Liver (tissue), 9 donors: ENCODE measurements around the gene SORL1. TPM values are rescaled to one million over a fixed set of nuclear protein-coding genes. Genes with fewer than 3 reads are reported as not detected.

Source experiments
- DNase-seq: peaks from one replicate; pipeline ENCODE4 v3.0.0-alpha.2; 2017; ENCODE audit warnings: low spot score
- H3K27ac ChIP-seq, 2 donors: one replicate each; pipeline ENCODE4 v1.7.0; 2013; ENCODE audit warnings: inconsistent platforms in 2 of 2, low read length in 2 of 2, control low read depth in 1 of 2, low read depth in 1 of 2, mild to moderate bottlenecking in 1 of 2
- H3K27me3 ChIP-seq, 4 donors: one replicate each; pipeline versions ENCODE4 v1.6.1 to v1.7.0; 2013; ENCODE audit warnings: low read length in 3 of 4, inconsistent platforms in 1 of 4, mild to moderate bottlenecking in 1 of 4, moderate library complexity in 1 of 4; ENCODE audit not compliant: control insufficient read depth in 4 of 4, insufficient read depth in 4 of 4
- H3K36me3 ChIP-seq, 4 donors: one replicate each; pipeline versions ENCODE4 v1.6.1 to v1.7.0; 2013; ENCODE audit warnings: low read length in 3 of 4, mild to moderate bottlenecking in 3 of 4, low read depth in 1 of 4, moderate library complexity in 1 of 4; ENCODE audit not compliant: control insufficient read depth in 4 of 4, insufficient read depth in 3 of 4
- H3K4me1 ChIP-seq, 4 donors: one replicate each; pipeline versions ENCODE4 v1.6.1 to v1.7.0; 2013; ENCODE audit warnings: low read length in 3 of 4, mild to moderate bottlenecking in 3 of 4, moderate library complexity in 1 of 4; ENCODE audit not compliant: control insufficient read depth in 4 of 4, insufficient read depth in 4 of 4
- H3K4me3 ChIP-seq, 3 donors: one replicate each; pipeline versions ENCODE4 v1.6.1 to v1.7.0; 2013; ENCODE audit warnings: low read length in 3 of 3, control low read depth in 1 of 3, low read depth in 1 of 3, mild to moderate bottlenecking in 1 of 3
- H3K9ac ChIP-seq, 2 donors: one replicate each; pipeline ENCODE4 v1.7.0; 2013; ENCODE audit warnings: low read length in 2 of 2, mild to moderate bottlenecking in 2 of 2, moderate library complexity in 2 of 2, control low read depth in 1 of 2, low read depth in 1 of 2
- H3K9me3 ChIP-seq, 4 donors: one replicate each; pipeline versions ENCODE4 v1.6.1 to v1.7.0; 2013; ENCODE audit warnings: low read length in 3 of 4; ENCODE audit not compliant: control insufficient read depth in 4 of 4
- EGR1 ChIP-seq, 2 donors: IDR thresholded peaks; 2 replicates each; pipeline ENCODE4 v1.6.1; 2016 to 2018; ENCODE audit warnings: antibody characterized with exemption in 2 of 2, low read depth in 2 of 2
- FOXA1 ChIP-seq: IDR thresholded peaks from 2 replicates; pipeline ENCODE4 v1.6.1; 2016; ENCODE audit warnings: antibody characterized with exemption
- FOXA2 ChIP-seq: IDR thresholded peaks from 2 replicates; pipeline ENCODE4 v1.6.1; 2016; ENCODE audit warnings: antibody characterized with exemption
- GABPA ChIP-seq, 2 donors: IDR thresholded peaks in 1 of 2; conservative IDR thresholded peaks in 1 of 2; 2 replicates each; pipeline ENCODE4 v1.6.1; 2016; ENCODE audit warnings: antibody characterized with exemption in 2 of 2, mild to moderate bottlenecking in 1 of 2, moderate library complexity in 1 of 2
- HNF4A ChIP-seq, 2 donors: conservative IDR thresholded peaks; 2 replicates each; pipeline ENCODE4 v1.6.1; 2016; ENCODE audit warnings: antibody characterized with exemption in 2 of 2, mild to moderate bottlenecking in 2 of 2
- HNF4G ChIP-seq: IDR thresholded peaks from 2 replicates; pipeline ENCODE4 v1.6.1; 2016; ENCODE audit warnings: antibody characterized with exemption
- JUND ChIP-seq, 2 donors: IDR thresholded peaks; 2 replicates each; pipeline ENCODE4 v1.6.1; 2016; ENCODE audit warnings: antibody characterized with exemption in 2 of 2
- NR2F2 ChIP-seq: IDR thresholded peaks from 2 replicates; pipeline ENCODE4 v1.6.1; 2016; ENCODE audit warnings: antibody characterized with exemption
- RAD21 ChIP-seq, 2 donors: IDR thresholded peaks; 2 replicates each; pipeline ENCODE4 v1.6.1; 2016; ENCODE audit warnings: antibody characterized with exemption in 2 of 2, mild to moderate bottlenecking in 2 of 2
- RXRA ChIP-seq, 2 donors: IDR thresholded peaks; 2 replicates each; pipeline ENCODE4 v1.6.1; 2017 to 2018; ENCODE audit warnings: antibody characterized with exemption in 2 of 2, mild to moderate bottlenecking in 1 of 2
- SP1 ChIP-seq: IDR thresholded peaks from 2 replicates; pipeline ENCODE4 v1.6.1; 2018; ENCODE audit warnings: antibody characterized with exemption, mild to moderate bottlenecking
- TAF1 ChIP-seq: conservative IDR thresholded peaks from 2 replicates; pipeline ENCODE4 v1.6.1; 2016; ENCODE audit warnings: antibody characterized with exemption, mild to moderate bottlenecking
- YY1 ChIP-seq: IDR thresholded peaks from 2 replicates; pipeline ENCODE4 v1.6.1; 2016; ENCODE audit warnings: antibody characterized with exemption, mild to moderate bottlenecking
- WGBS: extraction: QIAGEN DNeasy Blood & Tissue Kit; methylation state at CpG from one replicate; pipeline ENCODE4 v1.1.7; 2013; 5-methylcytosine and 5-hydroxymethylcytosine counted together
- polyA plus RNA-seq, 2 donors: library from polyadenylated mRNA; stranded (reverse) in 1 of 2; unstranded in 1 of 2; fragments of 200-250 nt in 1 of 2; fragments of >200 nt in 1 of 2; fragmentation: Nextera tagmentation in 1 of 2; extraction: Ambion mirVana in 1 of 2; gene quantifications; one replicate each; pipeline versions ENCODE4 v1.2.1 to v1.2.3, GENCODE V29; 2013 to 2015
- total RNA-seq, 2 donors: library from RNA; depleted of rRNA; stranded (reverse); fragments of >200 nt; gene quantifications; one replicate each; pipeline ENCODE4 v1.2.3, GENCODE V29; 2014
- TF ChIP-seq, protein P1 (sequence below): IDR thresholded peaks from 2 replicates; pipeline ENCODE4 v1.6.1; 2016; ENCODE audit warnings: antibody characterized with exemption
- TF ChIP-seq, protein P2 (sequence below): IDR thresholded peaks from 2 replicates; pipeline ENCODE4 v1.6.1; 2016; ENCODE audit warnings: antibody characterized with exemption
- TF ChIP-seq, protein P3 (sequence below): IDR thresholded peaks from 2 replicates; pipeline ENCODE4 v1.6.1; 2016; ENCODE audit warnings: antibody characterized with exemption, mild to moderate bottlenecking
- TF ChIP-seq, protein P4 (sequence below): fragments of 150-350 bp; IDR thresholded peaks from 2 replicates; pipeline ENCODE4 v1.5.1; 2017; ENCODE audit warnings: improper control_type of control experiment, low read depth, low read length; ENCODE audit not compliant: missing input control
- TF ChIP-seq, protein P5 (sequence below): IDR thresholded peaks from 2 replicates; pipeline ENCODE4 v1.6.1; 2016; ENCODE audit warnings: antibody characterized with exemption
- donor health status: healthy.
- donor health status: healthy.
- donor health status: healthy.
- donor health status: healthy.
- donor health status: healthy.

Gene SORL1
- total and polyA plus RNA-seq, 4 donors: 14.6 to 124 (median 25.4) TPM

DNA sequence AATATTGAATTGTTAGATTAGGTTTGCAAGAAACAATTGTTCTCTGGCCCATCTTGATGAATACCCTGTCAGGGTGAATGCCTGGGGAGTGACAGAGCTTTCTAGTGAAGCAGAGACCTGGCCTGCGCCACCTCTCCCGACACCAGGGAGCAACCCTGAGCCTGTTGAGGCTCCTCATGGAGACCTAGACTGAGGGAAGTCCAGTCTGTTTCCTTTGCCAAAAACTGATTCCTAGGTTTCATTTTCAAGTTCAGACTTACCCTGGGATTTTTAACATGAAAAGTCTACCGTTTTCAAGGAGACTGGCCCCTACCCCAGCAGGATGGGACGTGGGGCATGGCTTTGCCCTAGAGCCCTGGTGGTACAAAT is 174.4 kb downstream of the SORL1 start:
- Histone ChIP-seq H3K9me3 (no peaks in the 10 kb centered on the region), H3K4me1 (no peaks in the 10 kb centered on the region), H3K27ac (no peak overlapping the region), H3K4me3 (no peak overlapping the region), H3K9ac (no peak overlapping the region), H3K36me3 (peaks cover 15 to 95% (median 87%) of the 10 kb centered on the region in 4 donors), H3K27me3 (no peaks in the 10 kb centered on the region)
- TF ChIP-seq SP1 (no peak), FOXA1 (no peak), HNF4A (conservative IDR thresholded peaks at IDR 0.05) (no peak), RAD21 (IDR thresholded peaks at IDR 0.05) (no peak), TAF1 (no peak), NR2F2 (no peak), GABPA (IDR thresholded peaks at IDR 0.05 in 1 of 2, conservative IDR thresholded peaks at IDR 0.05 in 1 of 2) (no peak), YY1 (no peak), HNF4G (no peak), JUND (IDR thresholded peaks at IDR 0.05) (no peak), FOXA2 (no peak), EGR1 (IDR thresholded peaks at IDR 0.05; ENCODE audit: low read depth in 2 of 2) (no peak), RXRA (IDR thresholded peaks at IDR 0.05) (no peak)
- TF ChIP-seq, protein P1, sequence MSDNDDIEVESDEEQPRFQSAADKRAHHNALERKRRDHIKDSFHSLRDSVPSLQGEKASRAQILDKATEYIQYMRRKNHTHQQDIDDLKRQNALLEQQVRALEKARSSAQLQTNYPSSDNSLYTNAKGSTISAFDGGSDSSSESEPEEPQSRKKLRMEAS: no peak
- TF ChIP-seq, protein P2, sequence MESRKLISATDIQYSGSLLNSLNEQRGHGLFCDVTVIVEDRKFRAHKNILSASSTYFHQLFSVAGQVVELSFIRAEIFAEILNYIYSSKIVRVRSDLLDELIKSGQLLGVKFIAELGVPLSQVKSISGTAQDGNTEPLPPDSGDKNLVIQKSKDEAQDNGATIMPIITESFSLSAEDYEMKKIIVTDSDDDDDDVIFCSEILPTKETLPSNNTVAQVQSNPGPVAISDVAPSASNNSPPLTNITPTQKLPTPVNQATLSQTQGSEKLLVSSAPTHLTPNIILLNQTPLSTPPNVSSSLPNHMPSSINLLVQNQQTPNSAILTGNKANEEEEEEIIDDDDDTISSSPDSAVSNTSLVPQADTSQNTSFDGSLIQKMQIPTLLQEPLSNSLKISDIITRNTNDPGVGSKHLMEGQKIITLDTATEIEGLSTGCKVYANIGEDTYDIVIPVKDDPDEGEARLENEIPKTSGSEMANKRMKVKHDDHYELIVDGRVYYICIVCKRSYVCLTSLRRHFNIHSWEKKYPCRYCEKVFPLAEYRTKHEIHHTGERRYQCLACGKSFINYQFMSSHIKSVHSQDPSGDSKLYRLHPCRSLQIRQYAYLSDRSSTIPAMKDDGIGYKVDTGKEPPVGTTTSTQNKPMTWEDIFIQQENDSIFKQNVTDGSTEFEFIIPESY: no peak
- TF ChIP-seq, protein P3, sequence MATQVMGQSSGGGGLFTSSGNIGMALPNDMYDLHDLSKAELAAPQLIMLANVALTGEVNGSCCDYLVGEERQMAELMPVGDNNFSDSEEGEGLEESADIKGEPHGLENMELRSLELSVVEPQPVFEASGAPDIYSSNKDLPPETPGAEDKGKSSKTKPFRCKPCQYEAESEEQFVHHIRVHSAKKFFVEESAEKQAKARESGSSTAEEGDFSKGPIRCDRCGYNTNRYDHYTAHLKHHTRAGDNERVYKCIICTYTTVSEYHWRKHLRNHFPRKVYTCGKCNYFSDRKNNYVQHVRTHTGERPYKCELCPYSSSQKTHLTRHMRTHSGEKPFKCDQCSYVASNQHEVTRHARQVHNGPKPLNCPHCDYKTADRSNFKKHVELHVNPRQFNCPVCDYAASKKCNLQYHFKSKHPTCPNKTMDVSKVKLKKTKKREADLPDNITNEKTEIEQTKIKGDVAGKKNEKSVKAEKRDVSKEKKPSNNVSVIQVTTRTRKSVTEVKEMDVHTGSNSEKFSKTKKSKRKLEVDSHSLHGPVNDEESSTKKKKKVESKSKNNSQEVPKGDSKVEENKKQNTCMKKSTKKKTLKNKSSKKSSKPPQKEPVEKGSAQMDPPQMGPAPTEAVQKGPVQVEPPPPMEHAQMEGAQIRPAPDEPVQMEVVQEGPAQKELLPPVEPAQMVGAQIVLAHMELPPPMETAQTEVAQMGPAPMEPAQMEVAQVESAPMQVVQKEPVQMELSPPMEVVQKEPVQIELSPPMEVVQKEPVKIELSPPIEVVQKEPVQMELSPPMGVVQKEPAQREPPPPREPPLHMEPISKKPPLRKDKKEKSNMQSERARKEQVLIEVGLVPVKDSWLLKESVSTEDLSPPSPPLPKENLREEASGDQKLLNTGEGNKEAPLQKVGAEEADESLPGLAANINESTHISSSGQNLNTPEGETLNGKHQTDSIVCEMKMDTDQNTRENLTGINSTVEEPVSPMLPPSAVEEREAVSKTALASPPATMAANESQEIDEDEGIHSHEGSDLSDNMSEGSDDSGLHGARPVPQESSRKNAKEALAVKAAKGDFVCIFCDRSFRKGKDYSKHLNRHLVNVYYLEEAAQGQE: no peak
- TF ChIP-seq, protein P4, sequence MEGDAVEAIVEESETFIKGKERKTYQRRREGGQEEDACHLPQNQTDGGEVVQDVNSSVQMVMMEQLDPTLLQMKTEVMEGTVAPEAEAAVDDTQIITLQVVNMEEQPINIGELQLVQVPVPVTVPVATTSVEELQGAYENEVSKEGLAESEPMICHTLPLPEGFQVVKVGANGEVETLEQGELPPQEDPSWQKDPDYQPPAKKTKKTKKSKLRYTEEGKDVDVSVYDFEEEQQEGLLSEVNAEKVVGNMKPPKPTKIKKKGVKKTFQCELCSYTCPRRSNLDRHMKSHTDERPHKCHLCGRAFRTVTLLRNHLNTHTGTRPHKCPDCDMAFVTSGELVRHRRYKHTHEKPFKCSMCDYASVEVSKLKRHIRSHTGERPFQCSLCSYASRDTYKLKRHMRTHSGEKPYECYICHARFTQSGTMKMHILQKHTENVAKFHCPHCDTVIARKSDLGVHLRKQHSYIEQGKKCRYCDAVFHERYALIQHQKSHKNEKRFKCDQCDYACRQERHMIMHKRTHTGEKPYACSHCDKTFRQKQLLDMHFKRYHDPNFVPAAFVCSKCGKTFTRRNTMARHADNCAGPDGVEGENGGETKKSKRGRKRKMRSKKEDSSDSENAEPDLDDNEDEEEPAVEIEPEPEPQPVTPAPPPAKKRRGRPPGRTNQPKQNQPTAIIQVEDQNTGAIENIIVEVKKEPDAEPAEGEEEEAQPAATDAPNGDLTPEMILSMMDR: no peak
- no peak for DNase-seq
- 87% methylated on average over 4 of the region's 4 CpGs for WGBS

DNA sequence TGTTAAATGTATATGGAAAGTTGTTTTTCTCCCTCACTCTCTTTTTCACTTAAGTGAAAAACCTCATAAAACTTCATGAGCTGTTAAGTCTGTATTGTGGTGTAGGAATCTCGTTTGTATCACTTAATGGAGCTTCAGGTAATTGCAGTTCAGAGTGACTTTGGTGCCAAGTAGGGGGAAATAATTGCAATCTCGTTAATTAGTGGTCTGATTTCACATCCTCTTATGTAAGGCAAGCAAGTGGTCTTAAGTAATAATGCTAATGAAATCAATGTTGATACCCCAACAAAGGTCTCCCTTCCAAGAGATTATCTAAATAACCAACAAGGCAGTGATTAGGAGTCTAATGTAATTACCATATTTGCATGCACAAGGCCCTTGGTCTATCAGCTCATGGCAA is 174.9 kb downstream of the SORL1 start:
- H3K27ac ChIP-seq: no peak overlapping the region
- WGBS: 87% methylated on average over 2 of the region's 2 CpGs
- TF ChIP-seq, protein P2: no peak
- TF ChIP-seq JUND (IDR thresholded peaks at IDR 0.05): no peak
- no peak for TF ChIP-seq NR2F2
- TF ChIP-seq, protein P1: no peak
- TF ChIP-seq, protein P4: no peak
- TF ChIP-seq RAD21 (IDR thresholded peaks at IDR 0.05): no peak
- no peak for TF ChIP-seq YY1
- no peak for TF ChIP-seq FOXA1
- no peak for TF ChIP-seq FOXA2
- no peak for TF ChIP-seq HNF4A (conservative IDR thresholded peaks at IDR 0.05)
- no peak for TF ChIP-seq GABPA (IDR thresholded peaks at IDR 0.05 in 1 of 2, conservative IDR thresholded peaks at IDR 0.05 in 1 of 2)
- TF ChIP-seq SP1: no peak
- TF ChIP-seq, protein P5, sequence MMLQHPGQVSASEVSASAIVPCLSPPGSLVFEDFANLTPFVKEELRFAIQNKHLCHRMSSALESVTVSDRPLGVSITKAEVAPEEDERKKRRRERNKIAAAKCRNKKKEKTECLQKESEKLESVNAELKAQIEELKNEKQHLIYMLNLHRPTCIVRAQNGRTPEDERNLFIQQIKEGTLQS: no peak
- TF ChIP-seq HNF4G: no peak

More for the DNA sequence above, 174.9 kb downstream of the SORL1 start:
- no peak for DNase-seq
- Histone ChIP-seq H3K4me1 (no peaks in the 10 kb centered on the region), H3K9ac (no peak overlapping the region), H3K36me3 (peaks cover 11 to 94% (median 87%) of the 10 kb centered on the region in 4 donors), H3K27me3 (no peaks in the 10 kb centered on the region), H3K4me3 (no peak overlapping the region), H3K9me3 (no peaks in the 10 kb centered on the region)
